ENCODE measurements around the gene HRG.

Gene HRG

DNA sequence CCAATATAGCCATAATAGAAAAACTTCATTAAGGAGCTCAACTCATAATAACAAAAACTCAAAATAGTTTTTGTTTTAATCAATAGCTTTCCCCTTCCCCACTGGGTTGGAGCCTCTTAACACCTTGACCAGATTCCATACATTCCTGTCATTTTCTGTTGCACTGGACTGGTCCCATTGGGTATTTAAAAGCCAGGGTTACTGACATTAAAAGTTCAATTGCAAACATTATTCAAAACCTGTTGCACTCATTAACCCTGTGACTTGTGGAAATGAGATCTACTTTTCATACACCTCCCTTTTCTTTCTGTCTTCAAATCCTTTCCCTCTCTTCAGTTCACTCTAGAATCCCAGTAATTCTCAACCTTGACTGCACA, 1.7 kb upstream of the HRG start:
- no peak for DNase-seq
- no peak overlapping the region for H3K4me3 ChIP-seq (ENCODE audit: low read depth, low read length)

GRCh38 chr3:186664506-186664905, 1.3 kb upstream of the HRG start:
- no peaks in the 10 kb centered on the region for H3K36me3 ChIP-seq
- DNase-seq = no peak
- H3K9me3 ChIP-seq (ENCODE audit: severe bottlenecking) = no peaks in the 10 kb centered on the region
- no peak overlapping the region for H3K4me3 ChIP-seq (ENCODE audit: low read depth, low read length)
- no peak for TF ChIP-seq CTCF (IDR thresholded peaks at IDR 0.05; ENCODE audit: low read depth, low read length)
- H3K27ac ChIP-seq = no peak overlapping the region
- peaks cover 7% of the 10 kb centered on the region for H3K27me3 ChIP-seq (ENCODE audit: insufficient read depth, low read depth, severe bottlenecking)

More for the DNA sequence above, 1.7 kb upstream of the HRG start:
- no peaks in the 10 kb centered on the region for H3K36me3 ChIP-seq
- H3K27me3 ChIP-seq (ENCODE audit: insufficient read depth, low read depth, severe bottlenecking) = peaks cover 7% of the 10 kb centered on the region
- no peak for TF ChIP-seq CTCF (IDR thresholded peaks at IDR 0.05; ENCODE audit: low read depth, low read length)
- no peaks in the 10 kb centered on the region for H3K9me3 ChIP-seq (ENCODE audit: severe bottlenecking)
- no peak overlapping the region for H3K27ac ChIP-seq

DNA sequence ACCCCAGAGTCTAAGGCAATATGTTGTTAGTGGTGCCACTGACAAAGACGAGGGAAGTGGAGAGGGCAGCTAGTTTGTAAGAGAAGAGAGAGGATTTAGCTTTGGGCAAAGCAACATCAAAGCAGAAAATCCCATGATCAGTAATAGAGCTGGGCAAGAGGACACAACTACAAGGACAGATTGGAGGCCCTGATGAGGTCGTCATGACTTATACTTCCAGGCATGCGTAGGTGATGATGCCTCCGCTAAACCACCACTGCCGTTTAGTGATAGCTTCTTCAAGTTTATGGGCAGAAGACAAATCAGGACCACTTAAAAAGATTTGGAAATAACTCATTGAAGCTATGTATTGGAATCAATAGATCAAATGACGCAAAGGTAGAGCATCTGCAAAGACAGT, 2.6 kb downstream of the HRG start:
- no peak for DNase-seq
- Histone ChIP-seq H3K27ac (no peak overlapping the region), H3K27me3 (ENCODE audit: insufficient read depth, low read depth, severe bottlenecking) (peaks cover 10% of the 10 kb centered on the region), H3K9me3 (ENCODE audit: severe bottlenecking) (no peaks in the 10 kb centered on the region), H3K4me3 (ENCODE audit: low read depth, low read length) (no peak overlapping the region), H3K36me3 (no peaks in the 10 kb centered on the region)
- no peak for TF ChIP-seq CTCF (IDR thresholded peaks at IDR 0.05; ENCODE audit: low read depth, low read length)

DNA sequence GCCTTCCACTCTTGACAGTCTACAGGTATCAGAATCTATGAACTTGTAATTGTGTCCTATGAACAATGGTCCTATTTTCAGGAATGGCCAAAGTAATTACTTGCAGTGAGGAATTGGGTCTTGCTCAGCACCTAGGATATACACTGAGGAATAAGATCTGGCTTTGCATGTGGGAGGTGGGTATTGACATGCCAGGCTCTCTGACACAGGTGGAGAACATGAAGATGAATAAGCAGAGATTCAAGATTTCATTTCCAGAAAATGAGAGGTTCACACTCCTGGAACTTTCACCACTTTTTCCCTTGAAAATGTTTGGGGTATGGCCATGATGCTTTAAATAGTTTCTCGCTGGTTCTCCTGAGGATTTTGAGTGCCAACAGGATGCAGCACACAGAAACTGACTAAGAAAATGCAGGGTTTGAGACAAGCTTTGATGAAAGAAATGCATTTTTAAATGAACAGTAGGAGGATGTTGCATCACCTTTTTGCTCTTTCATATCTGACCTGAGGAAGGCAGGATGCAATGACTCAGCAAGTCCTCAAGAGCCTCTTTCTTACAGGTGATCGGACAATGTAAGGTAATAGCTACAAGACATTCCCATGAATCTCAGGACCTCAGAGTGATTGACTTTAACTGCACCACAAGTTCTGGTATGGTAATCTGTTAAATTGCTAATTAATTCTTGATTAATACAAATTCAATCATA, 3.7 kb downstream of the HRG start:
- H3K36me3 ChIP-seq = no peaks in the 10 kb centered on the region
- no peak overlapping the region for H3K27ac ChIP-seq
- no peaks in the 10 kb centered on the region for H3K9me3 ChIP-seq (ENCODE audit: severe bottlenecking)
- no peak for DNase-seq
- H3K4me3 ChIP-seq (ENCODE audit: low read depth, low read length) = no peak overlapping the region
- peaks cover 10% of the 10 kb centered on the region for H3K27me3 ChIP-seq (ENCODE audit: insufficient read depth, low read depth, severe bottlenecking)
- TF ChIP-seq CTCF (IDR thresholded peaks at IDR 0.05; ENCODE audit: low read depth, low read length) = no peak

GRCh38 chr3:186670155-186670554, 4.3 kb downstream of the HRG start:
- DNase-seq = no peak
- TF ChIP-seq CTCF (IDR thresholded peaks at IDR 0.05; ENCODE audit: low read depth, low read length) = no peak
- H3K4me3 ChIP-seq (ENCODE audit: low read depth, low read length) = no peak overlapping the region
- H3K9me3 ChIP-seq (ENCODE audit: severe bottlenecking) = no peaks in the 10 kb centered on the region
- no peak overlapping the region for H3K27ac ChIP-seq
- H3K36me3 ChIP-seq = no peaks in the 10 kb centered on the region
- peaks cover 9% of the 10 kb centered on the region for H3K27me3 ChIP-seq (ENCODE audit: insufficient read depth, low read depth, severe bottlenecking)

GRCh38 chr3:186671051-186671450, 5.2 kb downstream of the HRG start:
- no peaks in the 10 kb centered on the region for H3K9me3 ChIP-seq (ENCODE audit: severe bottlenecking)
- no peak for DNase-seq
- H3K27me3 ChIP-seq (ENCODE audit: insufficient read depth, low read depth, severe bottlenecking) = peaks cover 6% of the 10 kb centered on the region
- TF ChIP-seq CTCF (IDR thresholded peaks at IDR 0.05; ENCODE audit: low read depth, low read length) = no peak
- no peak overlapping the region for H3K27ac ChIP-seq
- H3K36me3 ChIP-seq = no peaks in the 10 kb centered on the region
- no peak overlapping the region for H3K4me3 ChIP-seq (ENCODE audit: low read depth, low read length)

All from WERI-Rb-1 (cell line).